GM18502 (cell line): ENCODE results near the gene ENTPD8.
"Not testable (repeated sequence)": the region's sequence is repeated elsewhere in the genome, so short reads cannot be mapped to it uniquely, and the experiment has no call there.

Experiments
- ATAC-seq: cut with Tn5 transposase; IDR thresholded peaks from one replicate; pipeline ENCODE4 v1.9.1; 2021; ENCODE audit warnings: mild to moderate bottlenecking; ENCODE audit not compliant: unreplicated experiment, poor library complexity

Gene ENTPD8

GRCh38 chr9:137459601-137460362 lies 18.6 kb upstream of the ENTPD8 start:
- no peak for ATAC-seq

- peak; percentile 63 for ATAC-seq
Measured at GRCh38 chr9:137459152-137459600, 18.0 kb upstream of the ENTPD8 start, which contains the start of gene NSMF. Gene NSMF, minus strand, starts transcription at chr9:137459334. Its CDS starts 232 bp downstream, at chr9:137459102.

- ATAC-seq = peak; percentile 13
Measured at GRCh38 chr9:137458194-137459151, 17.3 kb upstream of the ENTPD8 start.

GRCh38 chr9:137457406-137458193 lies 16.4 kb upstream of the ENTPD8 start:
- no peak for ATAC-seq

GRCh38 chr9:137456864-137457405 lies 15.8 kb upstream of the ENTPD8 start:
- ATAC-seq = no peak

GRCh38 chr9:137456061-137456863 lies 15.1 kb upstream of the ENTPD8 start:
- ATAC-seq = no peak

- no peak for ATAC-seq
Measured at GRCh38 chr9:137455359-137455991, 14.3 kb upstream of the ENTPD8 start.

GRCh38 chr9:137454597-137455358 lies 13.6 kb upstream of the ENTPD8 start:
- no peak for ATAC-seq

GRCh38 chr9:137454145-137454596 lies 13.0 kb upstream of the ENTPD8 start:
- ATAC-seq = no peak

GRCh38 chr9:137453643-137454081 lies 12.5 kb upstream of the ENTPD8 start:
- ATAC-seq = peak; percentile 64

- ATAC-seq = no peak
Measured at GRCh38 chr9:137452761-137453642, 11.8 kb upstream of the ENTPD8 start.

GRCh38 chr9:137452006-137452760 lies 11.0 kb upstream of the ENTPD8 start:
- no peak for ATAC-seq

GRCh38 chr9:137451264-137452005 lies 10.3 kb upstream of the ENTPD8 start:
- not testable (repeated sequence) for ATAC-seq

- not testable (repeated sequence) for ATAC-seq
Measured at GRCh38 chr9:137450539-137451222, 9.5 kb upstream of the ENTPD8 start.
